GM21423 (cell line): ENCODE results near the gene GRID2IP.
A peak's percentile ranks its signal among the peaks of the same experiment; 100 is the strongest.
"Not testable (repeated sequence)": the region's sequence is repeated elsewhere in the genome, so short reads cannot be mapped to it uniquely, and the experiment has no call there.

Experiments used
- ATAC-seq: cut with Tn5 transposase; IDR thresholded peaks from one replicate; pipeline ENCODE4 v1.9.1; 2021; ENCODE audit warnings: mild to moderate bottlenecking, moderate library complexity; ENCODE audit not compliant: unreplicated experiment

The GRID2IP gene

DNA sequence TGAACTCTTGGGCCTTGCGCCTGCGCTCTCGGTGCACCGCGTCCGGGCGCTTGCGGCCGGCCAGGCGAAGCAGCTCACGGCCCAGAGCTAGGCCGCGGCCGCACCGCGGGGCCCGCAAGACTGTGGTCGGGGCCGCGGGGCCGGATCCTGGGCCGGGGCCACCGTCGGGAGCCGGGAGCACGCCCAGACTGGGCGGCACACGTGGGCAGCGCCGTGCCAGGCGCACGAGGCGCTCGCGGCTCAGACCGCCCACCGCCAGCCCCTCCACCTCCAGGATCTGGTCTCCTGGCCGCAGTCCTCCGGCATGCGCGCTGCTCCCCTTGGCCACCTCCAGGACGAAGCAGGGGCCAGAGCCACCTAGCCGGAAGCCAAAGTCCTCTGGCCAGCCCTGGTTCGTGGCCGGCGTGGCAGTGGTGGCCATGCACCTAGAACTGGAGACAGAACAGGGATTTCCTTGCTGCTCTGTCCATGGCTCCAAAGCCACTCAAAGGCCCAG, at the start of gene GRID2IP:
Gene GRID2IP, minus strand, starts transcription at position 446 of the 496 bp plus-strand sequence. Its CDS starts 25 bp downstream, at position 421.
- ATAC-seq, result no peak

GRCh38 chr7:6600093-6600492, 48.8 kb upstream of the GRID2IP start:
- ATAC-seq, result no peak

DNA sequence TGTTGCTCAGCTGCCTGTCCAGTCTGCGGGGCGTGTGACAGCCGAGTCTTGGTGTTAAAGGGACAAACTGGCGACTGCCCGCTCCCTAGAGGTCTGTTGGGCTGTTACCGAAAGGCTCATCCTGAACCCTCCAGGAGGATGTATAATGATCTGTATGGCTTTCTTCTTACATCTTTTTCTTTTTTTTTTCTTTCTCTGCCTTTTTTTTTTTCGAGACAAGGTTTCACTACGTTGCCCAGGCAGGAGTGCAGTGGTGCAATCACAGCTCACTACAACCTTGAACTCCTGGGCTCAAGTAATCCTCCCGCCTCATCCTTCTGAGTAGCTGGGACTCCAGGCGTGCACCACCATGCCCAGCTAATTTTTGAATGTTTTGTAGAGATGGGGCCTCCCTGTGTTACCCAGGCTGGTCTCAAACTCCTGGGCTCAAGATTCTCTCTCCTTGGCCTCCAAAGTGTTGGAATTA, 39.4 kb upstream of the GRID2IP start:
- ATAC-seq, result no peak

GRCh38 chr7:6589829-6590644, 38.8 kb upstream of the GRID2IP start, which contains the start of gene INTS15:
TSS of gene INTS15 (plus strand) at chr7:6590021. CDS start at chr7:6590284, 263 bp downstream.
- peak; percentile 85 for ATAC-seq

- no peak for ATAC-seq
Observed at GRCh38 chr7:6589151-6589828, 38.0 kb upstream of the GRID2IP start.

- ATAC-seq, result no peak
Observed at GRCh38 chr7:6588566-6588965, 37.3 kb upstream of the GRID2IP start.

GRCh38 chr7:6585746-6586432, 34.6 kb upstream of the GRID2IP start:
- ATAC-seq, result not testable (repeated sequence)

GRCh38 chr7:6579446-6579845, 28.2 kb upstream of the GRID2IP start:
- ATAC-seq, result no peak

DNA sequence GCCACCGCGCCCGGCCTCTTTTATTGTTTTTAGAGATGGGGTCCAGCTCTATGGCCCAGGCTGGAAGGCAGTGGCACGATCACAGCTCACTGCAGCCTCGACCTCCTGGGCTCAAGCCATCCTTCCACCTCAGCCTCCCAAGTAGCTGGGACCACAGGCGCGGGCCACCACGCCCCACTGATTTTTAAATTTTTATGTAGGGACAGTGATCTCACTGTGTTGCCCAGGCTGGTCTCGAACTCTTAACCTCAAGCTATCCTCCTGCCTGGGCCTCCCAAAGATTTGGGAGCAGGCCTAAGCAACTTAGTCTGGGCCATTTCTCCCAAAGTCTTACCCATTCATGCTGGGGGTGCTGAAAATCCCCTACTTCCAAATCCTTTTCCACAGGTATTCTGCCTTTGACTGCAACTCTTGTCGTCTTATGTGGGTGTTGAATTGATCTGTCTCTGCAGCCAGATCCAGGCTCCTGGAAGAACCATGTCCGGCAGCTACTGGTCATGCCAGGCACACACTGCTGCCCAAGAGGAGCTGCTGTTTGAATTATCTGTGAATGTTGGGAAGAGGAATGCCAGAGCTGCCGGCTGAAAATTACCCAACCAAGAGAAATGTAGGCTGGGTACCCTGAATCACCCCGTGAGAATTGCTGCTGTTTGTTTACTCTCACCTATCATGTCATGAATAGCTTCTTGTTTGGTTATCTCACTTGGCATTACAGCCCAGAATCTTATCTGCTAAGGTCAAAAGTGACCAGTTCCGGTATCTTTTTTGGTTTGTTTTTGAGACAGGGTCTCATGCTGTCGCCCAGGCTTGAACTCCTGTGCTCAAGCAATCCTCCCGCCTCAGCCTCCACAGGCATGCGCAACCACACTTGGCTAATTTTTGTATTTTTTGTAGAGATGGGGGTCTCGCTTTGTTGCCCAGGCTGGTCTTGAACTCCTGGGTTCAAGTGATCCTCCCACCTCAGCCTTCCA, 27.1 kb upstream of the GRID2IP start:
- no peak for ATAC-seq

DNA sequence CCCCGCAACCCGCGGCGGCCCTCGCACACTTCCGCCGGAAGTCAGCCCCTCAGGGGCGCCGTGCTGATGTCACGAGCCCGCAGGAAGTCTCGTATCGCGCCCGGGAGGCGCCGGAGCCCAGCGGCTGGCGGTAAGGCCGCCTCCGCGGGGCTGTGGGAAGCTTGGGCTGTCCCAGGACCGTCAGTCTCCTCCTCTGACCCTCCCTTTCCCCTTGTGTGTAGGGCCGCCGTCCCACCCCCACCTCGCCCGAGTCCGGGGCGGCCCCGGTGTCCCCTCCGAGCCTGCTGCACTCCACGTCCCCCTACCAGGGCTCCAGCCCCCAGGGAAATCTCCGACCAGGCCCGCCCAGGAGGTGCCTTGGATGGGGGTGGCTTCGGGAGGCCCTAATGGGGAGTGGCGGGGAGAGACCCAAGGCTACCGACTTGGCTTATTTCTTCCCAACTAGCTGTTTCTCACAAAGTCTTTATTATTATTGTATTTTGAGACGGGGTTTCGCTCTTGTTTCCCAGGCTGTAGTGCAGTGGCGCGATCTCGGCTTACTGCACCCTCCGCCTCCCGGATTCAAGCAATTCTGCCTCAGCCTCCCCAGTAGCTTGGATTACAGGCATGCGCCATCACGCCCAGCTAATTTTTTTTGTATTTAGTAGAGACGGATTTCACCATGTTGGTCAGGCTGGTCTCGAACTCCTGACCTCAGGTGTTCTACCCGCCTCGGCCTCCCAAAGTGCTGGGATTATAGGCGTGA, 26.3 kb upstream of the GRID2IP start, which contains the start of gene ZDHHC4:
Gene ZDHHC4, plus strand, starts transcription at position 86 of the 745 bp plus-strand sequence. CDS start 3,108 bp downstream, outside the sequence.
- ATAC-seq, result peak; percentile 98

- not testable (repeated sequence) for ATAC-seq
Observed at GRCh38 chr7:6576867-6577368, 25.7 kb upstream of the GRID2IP start.

- no peak for ATAC-seq
Observed at GRCh38 chr7:6576024-6576866, 25.0 kb upstream of the GRID2IP start.

DNA sequence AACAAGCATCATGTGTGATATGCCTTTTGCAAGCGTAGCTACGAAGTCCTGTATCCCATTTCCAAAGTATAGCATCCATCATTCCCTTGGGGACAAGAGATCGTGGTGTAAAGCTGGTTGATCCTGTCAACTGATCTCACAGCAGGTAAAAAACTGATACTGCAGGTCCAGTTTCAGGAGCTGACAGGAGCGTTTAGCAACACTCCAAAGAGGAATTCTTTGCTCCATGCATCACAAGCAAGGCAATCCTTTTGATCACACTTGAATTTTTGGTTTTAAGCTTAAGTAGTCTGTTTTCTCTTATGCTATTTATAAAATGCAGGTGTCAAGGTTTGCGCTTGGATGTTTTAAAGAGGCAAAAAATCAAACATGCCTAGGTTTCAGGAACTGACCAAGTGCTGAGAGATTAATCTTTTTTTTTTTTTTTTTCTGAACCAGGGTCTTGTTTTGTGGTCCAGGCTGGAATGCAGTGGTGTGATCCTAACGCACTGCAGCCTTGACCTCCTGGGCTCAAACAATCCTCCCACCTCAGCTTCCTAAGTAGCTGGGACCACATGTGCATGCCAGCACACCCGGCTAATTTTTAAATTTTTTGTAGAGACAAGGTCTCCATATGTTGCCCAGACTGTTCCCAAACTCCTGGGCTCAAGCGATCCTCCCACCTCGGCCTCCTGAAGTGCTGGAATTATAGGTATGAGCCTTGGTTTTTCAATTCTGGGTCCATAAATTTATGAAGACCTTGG, 24.2 kb upstream of the GRID2IP start:
- no peak for ATAC-seq

- no peak for ATAC-seq
Observed at GRCh38 chr7:6571160-6571779, 20.0 kb upstream of the GRID2IP start.

DNA sequence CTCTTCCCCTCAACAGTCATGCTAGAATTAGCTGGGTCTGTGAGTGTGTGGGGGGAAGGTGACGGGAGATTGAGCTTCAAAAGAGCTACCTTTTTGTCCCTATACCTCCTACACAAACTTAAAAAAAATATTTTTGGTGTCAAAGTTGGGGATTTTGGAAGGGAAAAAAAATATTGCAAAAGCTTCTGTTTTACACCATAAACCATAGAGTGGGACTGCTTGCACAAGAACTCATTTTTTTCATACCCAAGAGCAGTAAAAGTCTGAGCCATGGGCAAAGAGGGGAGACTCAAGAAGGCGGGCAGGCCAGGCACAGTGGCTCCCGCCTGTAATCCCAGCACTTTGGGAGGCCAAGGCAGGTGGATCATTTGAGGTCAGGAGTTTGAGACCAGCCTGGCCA, 16.6 kb upstream of the GRID2IP start:
- ATAC-seq, result no peak

- ATAC-seq, result no peak
Observed at GRCh38 chr7:6565655-6566054, 14.4 kb upstream of the GRID2IP start.
